ELR (cell line): ENCODE results near the gene BAMBI.

Experiments
- DNase-seq: peaks from one replicate; pipeline ENCODE4 v3.0.0-alpha.2; 2015; ENCODE audit warnings: low read depth

BAMBI gene

DNA sequence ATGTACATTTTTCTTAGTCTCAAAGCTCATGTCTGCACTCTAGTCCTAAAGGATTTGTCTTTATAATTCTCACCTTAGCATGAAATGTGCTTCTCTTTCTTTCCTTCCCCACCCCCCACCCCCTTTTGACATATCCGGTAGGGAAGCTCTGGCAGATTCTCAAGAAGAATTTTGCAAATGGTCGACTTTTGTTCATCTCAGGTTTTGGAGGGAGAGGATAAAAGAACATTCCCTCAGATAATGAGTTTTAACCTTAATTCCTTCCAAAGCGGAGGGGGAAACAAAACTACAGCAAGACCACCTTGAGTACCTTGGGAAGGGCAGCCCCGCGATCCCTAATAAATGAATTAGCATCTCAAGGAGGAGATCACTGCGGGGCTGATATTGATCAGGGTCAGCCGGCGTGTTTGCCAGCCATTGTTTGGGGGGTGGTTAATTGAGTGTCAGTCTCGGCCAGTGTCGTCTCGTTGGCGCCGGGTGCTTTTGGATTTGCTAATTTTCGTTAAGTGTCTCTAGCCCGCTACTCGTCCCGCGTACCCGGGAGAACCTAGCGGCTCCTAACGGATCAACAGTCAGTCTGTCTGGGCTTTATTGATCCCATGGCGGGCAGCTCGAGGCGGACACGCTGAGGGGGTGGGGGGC lies 874 bp upstream of the BAMBI start:
- peak; percentile 32 for DNase-seq

DNA sequence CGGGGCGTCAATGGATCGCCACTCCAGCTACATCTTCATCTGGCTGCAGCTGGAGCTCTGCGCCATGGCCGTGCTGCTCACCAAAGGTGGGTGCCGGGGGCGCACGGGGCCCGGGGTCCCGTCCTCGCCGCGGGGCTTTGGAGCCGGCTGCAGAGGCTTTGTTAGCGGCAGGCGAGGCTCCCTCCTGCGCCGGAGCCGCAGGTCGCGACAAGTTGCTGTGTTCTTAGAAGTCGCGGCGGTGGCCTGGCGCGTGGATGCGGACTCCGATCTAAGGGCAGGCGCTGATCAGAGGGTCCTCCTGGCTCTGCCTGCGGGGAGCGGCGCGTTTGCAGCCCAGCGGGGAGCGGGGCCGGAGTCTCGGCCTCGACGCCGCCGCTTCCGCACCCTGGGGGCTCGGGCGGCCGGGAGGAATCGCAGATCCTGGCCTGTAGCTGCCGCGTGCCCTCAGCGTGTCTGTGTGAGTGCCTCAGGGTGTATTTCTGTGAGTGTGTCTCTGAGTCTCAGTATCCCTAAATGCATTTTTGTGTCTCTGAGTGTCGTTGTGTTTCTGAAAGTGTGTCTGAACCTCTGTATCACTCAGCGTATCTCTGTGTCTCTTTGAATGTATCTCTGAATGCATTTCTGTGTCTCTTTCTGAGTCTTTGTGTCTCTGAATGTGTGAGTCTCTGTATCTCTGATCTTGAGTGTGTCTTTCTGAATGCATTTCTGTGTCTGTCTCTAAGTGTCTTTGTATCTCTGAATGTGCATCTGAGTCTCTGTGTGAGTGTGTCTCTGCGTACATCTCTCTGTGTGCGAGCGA lies 766 bp downstream of the BAMBI start:
- peak; percentile 56 for DNase-seq

DNA sequence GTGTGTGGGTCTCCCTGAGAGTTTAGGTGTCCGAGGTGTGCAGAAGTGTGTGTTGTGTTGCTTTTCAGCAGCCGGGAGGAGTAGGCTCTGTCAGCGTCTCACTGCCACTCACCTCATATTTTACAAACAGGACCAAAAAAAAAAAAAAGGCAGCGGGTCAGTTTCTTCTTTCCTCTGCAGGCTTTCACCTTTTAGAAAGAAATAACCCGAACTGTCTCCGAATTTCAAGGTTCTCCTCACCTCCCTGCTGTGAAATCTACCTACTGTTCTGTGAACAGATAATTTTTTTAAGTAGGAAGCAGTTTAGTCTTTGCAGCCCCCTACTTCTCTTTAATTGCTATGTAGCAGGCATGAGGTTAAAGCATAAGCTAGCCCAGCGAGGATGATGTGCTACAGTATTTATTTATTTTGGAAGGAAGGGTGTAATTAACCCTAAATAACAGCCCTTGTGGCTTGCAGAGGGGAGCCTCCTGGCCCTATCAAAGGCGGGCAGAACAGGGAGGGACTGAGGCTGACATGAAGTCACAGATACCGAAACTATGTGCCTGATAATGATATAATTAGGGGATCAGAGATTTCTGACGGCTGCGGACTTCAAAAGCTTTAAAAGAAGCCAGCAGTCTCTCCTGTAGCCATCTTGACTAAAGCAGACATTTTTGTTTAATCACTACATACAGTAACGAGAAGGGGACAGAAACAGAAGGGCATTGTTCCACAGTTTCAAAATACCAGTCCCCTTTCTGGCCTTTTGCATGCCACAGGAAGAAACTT lies 1.6 kb downstream of the BAMBI start:
- peak; percentile 12 for DNase-seq

DNA sequence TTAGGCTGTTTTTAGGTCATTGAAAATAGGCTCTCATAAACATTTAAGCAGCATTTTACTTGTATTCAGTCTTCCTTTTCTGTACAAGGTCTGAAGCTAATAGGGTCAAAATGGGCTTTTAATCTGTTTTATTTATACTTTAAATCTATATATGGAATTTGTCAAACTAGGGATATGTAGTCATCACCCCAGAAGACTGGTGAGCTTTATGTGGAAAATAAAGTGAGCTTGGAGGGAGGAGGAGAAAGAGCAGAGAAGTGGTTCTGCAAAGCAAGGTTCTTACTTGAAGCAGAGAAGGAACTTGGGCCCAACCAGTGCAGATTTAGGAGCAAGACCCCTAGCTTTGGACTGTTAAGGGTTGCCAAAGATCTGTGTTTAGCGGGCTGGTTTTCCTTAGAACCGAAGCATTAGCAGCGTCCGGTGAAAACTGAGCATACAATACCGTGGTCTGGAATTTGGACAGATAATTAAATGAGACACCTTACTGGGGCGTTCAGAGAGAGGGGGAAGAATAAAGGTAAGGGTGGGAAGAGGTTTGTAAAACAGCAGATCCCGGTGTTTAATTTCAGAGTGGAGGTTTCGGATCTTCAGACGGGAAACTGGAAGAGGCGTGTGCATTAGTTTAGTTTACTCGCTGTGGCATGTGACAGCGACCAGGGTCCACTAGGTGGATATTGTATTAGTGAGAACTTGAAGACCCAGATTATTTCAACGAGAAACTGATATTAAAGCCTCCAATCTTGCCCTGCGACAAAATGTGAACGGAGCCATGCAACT lies 2.4 kb downstream of the BAMBI start:
- DNase-seq, result peak; percentile 16

DNA sequence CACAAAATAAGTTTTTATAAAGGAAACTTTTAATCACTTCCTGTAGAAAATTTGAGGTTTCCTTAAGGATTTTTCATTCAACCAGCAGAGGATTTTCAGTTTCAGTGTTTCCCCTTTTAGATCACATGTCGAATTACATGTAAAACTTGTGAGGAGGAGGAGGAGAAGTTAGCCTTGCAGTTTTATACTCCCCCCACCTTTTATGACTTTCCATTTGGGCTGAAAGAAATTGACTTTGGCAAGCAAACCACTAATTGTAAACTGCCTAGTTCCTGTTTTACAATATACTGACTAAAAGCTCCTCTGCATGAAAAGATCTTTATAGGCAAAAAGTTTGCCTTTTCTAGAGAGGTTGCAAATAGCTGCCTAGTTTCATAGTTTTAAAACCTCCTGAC lies 3.0 kb downstream of the BAMBI start:
- DNase-seq, result no peak

DNA sequence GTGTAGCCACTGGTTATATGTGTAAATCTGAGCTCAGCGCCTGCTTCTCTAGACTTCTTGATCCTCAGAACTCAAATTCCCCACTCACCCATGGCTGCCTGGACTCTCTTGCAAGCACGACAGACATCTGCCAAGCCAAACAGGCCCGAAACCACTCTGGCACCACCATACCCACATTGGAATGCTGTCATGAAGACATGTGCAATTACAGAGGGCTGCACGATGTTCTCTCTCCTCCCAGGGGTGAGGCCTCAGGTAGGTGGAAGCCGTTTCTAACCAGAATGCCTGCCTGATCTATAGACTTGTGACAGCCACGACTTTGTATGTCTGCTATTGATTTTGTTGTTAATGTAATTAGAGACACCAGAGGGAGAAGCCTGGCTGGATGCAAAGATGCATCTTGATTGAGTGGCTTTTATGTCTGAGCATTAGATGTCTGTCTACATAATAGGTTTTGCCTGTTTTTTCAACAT lies 4.0 kb downstream of the BAMBI start:
- DNase-seq, result no peak

DNA sequence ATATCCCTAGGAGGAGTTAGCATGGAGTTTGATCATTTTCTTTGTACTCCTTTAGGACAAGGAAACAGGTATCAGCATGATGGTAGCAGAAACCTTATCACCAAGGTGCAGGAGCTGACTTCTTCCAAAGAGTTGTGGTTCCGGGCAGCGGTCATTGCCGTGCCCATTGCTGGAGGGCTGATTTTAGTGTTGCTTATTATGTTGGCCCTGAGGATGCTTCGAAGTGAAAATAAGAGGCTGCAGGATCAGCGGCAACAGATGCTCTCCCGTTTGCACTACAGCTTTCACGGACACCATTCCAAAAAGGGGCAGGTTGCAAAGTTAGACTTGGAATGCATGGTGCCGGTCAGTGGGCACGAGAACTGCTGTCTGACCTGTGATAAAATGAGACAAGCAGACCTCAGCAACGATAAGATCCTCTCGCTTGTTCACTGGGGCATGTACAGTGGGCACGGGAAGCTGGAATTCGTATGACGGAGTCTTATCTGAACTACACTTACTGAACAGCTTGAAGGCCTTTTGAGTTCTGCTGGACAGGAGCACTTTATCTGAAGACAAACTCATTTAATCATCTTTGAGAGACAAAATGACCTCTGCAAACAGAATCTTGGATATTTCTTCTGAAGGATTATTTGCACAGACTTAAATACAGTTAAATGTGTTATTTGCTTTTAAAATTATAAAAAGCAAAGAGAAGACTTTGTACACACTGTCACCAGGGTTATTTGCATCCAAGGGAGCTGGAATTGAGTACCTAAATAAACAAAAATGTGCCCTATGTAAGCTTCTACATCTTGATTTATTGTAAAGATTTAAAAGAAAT lies 4.8 kb downstream of the BAMBI start:
- no peak for DNase-seq

DNA sequence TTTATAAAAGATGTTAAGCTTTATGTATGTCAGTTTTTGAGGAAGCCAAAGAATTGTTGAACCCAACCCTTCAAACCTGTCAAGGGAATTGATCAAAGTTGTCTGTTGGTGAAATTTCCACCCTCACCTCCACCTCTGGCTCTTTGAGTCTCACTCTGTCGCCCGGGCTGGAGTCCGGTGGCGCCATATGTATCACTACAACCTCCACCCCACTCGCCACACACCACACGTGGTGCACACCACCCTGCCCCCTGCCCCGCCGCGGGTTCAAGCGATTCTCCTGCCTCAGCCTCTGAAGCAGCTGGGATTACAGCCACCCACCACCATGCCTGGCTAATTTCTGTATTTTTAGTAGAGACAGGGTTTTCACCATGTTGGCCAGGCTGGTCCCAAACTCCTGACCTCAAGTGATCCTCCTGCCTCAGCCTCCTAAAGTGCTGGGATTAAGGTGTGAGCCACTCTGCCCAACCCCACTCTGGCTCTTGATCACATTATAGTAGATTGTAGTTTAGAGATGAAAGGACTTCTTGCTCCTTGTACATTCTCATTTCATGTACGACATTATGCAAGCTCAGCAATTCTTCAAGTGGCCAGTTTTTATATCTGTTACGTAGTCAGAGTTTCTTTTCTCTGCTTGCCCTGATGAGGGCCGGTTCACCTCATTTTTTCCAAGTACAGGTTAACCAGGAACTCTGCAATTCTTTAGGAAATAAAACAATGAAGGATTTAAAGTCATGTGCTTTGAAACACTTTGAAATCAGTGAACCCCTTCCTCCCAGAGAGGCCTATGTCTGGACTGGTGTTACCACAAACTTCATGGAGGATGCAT lies 7.0 kb downstream of the BAMBI start:
- DNase-seq, result no peak

DNA sequence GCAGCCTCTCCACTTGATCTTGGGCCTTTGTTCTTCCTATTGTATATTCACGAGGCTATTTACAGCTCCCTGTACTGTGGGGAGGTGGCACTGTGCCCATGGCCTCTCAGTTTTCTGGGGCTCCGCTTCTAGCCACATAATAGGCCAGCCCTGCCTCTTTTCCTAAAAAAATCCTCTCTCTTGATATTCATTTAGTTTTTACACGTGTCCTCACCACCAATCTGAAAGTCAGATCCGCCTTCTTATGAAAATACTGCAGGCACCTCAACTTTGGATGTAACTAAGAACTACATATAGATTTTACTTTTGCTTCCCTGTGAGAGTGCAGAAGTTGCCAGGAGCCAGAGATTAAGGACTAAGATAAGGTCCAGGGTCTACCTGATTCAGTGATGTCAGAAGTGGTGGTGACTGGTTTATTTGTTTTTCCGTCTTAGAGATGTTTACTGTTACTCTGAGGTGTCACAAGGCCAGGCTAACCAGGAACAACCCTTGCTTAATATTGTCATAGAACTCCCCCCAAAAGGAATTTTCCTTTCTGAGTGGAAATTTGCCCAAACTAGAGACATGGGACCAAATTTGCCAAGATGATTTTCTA lies 7.8 kb downstream of the BAMBI start:
- no peak for DNase-seq

DNA sequence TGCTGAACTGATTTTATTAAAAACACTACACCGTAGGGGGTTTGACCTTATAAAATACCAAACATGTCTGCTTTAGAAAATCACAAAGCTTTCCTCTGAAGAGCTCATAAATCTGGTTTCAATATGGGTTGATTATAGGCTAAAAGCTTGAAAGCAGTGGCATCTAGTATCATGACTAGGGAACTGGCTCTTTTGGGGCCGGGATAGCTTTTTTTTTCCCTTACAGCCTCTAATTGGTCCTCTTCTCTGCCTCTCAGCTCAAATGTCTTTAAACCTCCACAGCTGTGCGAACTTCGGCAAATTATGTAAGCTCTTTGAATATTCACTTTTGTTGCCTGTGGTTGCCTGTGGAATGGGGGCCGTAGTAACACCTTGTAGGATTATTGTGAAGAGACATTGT lies 8.4 kb downstream of the BAMBI start:
- no peak for DNase-seq

DNA sequence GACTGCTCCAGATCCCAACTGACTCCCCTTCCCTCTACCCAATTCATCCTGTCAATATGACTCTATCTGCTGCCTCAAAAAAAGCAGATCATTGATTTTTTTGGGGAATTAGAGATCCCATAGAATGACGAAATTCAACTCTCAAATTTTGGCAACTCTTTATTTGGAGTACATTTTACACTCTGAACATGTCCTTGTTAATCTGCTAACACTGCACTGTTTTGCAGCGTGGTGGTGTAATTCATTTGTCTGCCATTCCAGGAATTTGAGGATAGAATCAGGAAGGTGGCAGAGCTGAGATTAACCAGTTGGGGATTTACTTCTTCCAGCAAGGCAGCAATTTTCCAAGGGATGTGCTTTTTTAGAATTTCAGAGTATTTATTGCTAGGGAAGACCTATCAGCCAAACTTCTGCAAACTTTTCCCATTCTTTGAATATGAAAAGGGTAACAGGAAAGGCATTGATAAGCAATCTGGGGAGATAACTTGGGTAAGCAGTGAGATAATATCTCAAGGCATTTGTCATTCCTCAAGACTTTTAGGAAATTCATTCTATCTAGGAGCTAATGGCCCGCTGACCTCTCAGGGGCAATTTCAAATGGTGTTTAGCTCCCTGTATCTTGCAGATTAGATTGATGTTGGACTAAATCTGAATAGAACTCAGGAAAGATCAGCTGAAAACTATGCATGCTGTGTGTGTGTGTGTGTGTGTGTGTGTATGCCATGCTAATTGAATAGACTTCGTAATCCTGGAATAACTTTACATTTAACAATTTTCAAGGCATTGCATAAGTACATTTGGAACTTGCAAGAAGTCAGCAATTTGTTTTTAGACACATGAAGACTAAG lies 9.7 kb downstream of the BAMBI start:
- DNase-seq, result no peak

DNA sequence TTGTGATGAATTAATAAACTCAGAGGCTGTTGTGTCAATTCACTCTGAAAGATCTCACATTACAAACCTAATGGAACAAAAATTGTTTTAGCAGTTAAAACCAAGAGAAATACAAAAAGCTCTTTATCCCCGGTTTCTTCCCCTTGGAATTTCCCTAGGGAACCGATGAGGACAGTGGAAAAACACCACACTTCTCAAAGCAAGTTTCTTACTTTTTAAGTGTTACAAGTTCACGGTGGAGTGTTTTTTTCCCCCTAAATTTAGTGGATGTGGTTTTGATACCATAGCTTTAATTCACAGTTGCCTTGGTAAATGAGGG lies 10.3 kb downstream of the BAMBI start:
- DNase-seq, result no peak

DNA sequence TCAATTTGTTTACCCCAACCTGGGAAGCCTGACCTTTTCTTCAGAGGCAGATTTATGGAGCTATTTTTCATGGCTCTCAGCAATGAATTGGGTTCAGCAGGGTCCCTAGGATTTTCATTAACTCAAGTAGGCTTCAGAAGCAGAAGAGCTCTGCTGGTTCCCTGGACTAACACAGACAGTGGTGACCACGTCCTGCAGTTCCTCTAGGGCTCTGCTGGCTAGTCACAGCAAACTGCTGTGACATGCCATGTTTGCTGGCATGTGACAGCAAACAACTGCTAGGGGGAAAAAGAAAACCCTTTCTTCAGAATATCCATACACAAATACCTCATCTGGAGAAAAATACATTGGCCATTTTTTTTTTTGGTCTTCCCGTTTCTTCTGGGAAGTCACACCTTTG lies 13.2 kb downstream of the BAMBI start:
- DNase-seq, result no peak

DNA sequence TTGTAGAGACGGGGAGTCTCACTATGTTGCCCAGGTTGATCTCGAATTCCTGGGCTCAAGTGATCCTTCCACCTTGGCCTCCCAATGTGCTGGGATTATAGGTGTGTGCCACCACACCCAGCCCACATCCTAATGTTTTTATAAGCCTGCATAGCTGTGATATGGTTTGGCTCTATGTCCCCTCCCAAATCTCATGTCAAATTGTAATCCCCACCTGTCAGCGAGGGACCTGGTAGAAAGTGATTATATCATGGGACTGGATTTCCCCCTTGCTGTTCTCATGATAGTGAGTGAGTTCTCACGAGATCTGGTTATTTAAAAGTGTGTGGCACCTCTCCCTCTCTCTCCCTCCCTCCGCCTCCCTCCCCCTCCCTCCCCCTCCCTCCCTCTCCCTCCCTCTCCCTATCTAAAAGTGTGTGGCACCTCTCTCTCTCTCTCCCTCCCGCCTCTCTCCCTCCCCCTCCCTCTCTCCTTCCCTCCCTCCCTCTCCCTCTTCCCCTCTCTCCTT lies 13.9 kb downstream of the BAMBI start:
- DNase-seq, result no peak

DNA sequence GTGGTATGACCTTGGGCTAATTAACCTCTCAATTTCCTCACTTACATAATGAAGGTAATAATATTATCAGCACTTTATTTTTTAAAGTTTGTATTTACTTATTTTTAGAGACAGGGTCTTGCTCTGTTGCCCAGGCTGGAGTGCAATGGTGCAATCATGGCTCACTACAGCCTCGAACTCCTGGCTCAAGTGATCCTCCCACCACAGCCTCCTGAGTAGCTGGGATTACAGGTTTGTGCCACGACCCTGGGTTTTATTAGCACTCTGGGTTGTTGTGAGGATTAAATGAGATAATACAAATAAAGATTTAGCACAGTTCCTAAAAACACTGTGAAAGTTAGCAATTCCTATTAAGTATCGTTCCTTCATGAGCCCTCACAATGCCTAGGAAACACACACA lies 14.7 kb downstream of the BAMBI start:
- DNase-seq, result no peak

DNA sequence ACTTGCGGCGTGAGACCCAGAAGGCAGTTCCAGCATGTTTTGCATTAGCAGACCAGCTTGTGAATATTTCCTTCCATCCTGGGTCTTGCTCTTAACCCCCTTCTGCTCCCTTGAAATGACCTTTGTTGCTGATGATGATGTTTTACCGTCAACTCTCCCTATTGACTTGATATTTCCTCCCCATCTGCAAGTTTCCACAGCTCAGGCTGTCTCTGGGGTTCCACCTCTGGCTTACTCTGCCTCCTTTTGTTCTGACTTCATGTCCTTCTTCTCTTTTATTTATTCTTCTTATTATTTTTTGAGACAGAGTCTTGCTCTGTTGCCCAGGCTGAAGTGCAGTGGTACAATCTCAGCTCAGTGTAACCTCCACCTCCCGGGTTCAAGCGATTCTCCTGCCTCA lies 17.2 kb downstream of the BAMBI start:
- DNase-seq, result no peak

DNA sequence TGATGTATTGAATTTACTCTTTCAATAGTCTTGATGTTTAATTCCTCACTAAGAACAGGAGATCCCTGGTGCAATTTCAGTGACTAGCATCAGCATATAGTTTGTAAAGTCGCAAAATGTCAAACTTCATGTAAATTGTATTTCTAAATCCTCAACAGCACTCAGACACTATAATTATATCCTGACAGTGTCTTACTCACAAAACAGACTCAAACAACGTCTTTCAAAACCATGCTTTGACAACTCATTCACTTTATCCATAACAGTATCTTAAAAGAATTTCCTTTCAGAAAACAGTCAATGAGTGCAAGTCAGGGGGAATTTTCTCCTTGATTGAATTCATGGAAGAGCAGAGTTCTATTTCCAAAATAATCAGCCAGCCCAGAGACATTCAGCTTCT lies 20.8 kb downstream of the BAMBI start:
- DNase-seq, result no peak

DNA sequence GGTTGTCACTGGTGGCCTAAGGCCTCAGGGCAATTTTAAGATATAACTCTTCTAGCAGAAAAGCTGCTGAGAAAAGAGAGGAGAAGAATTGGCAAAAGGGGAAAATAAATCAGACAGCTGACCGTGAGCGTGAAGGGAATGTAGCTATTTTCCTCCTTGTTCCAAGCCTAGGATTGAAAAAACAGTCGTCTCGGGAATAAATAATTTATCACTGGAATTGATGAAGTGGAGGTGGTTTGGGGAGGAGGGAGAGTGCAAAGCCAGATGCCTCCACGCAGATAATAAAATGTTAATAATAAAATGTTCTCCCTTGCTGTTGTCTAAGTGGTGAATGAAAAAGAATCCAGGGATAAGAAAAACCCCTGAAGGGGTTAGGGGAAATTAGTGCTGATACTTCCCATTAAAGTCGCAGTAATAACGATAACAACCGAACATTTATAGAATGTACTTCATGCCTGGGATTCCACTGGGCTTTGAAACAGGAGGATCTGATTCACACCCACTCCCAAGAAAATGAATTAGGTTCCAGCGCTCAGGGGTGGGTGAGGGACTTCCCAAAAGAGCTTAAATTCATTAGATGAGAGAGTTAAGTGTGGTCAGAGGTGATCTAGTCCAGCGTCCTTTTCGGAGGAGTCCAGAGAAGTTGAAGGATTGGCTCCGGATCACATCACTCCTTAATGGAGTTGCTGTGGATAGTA lies 27.3 kb downstream of the BAMBI start:
- no peak for DNase-seq
